ENCODE measurements around the gene SPEN.
"Not testable (repeated sequence)": the region's sequence is repeated elsewhere in the genome, so short reads cannot be mapped to it uniquely, and the experiment has no call there.

SPEN gene

GRCh38 chr1:15900662-15901279, 53.3 kb downstream of the SPEN start:
- no peak for DNase-seq (ENCODE audit: low read depth)

- DNase-seq (ENCODE audit: low read depth), result no peak
Observed at GRCh38 chr1:15902882-15903281, 55.4 kb downstream of the SPEN start.

GRCh38 chr1:15908597-15908996, 61.1 kb downstream of the SPEN start:
- DNase-seq (ENCODE audit: low read depth), result no peak

GRCh38 chr1:15911141-15911540, 63.6 kb downstream of the SPEN start:
- no peak for DNase-seq (ENCODE audit: low read depth)

- DNase-seq (ENCODE audit: low read depth), result no peak
Observed at GRCh38 chr1:15911927-15912326, 64.4 kb downstream of the SPEN start.

- not testable (repeated sequence) for DNase-seq (ENCODE audit: low read depth)
Observed at GRCh38 chr1:15913607-15914006, 66.1 kb downstream of the SPEN start.

- no peak for DNase-seq (ENCODE audit: low read depth)
Observed at GRCh38 chr1:15915991-15916390, 68.5 kb downstream of the SPEN start.

- no peak for DNase-seq (ENCODE audit: low read depth)
Observed at GRCh38 chr1:15916417-15916816, 68.9 kb downstream of the SPEN start.

- DNase-seq (ENCODE audit: low read depth), result no peak
Observed at GRCh38 chr1:15916916-15917315, 69.4 kb downstream of the SPEN start.

GRCh38 chr1:15918962-15919715, 71.6 kb downstream of the SPEN start:
- no peak for DNase-seq (ENCODE audit: low read depth)

- no peak for DNase-seq (ENCODE audit: low read depth)
Observed at GRCh38 chr1:15923241-15923640, 75.7 kb downstream of the SPEN start.

GRCh38 chr1:15926448-15926847, 78.9 kb downstream of the SPEN start:
- DNase-seq (ENCODE audit: low read depth), result not testable (repeated sequence)

GRCh38 chr1:15928971-15929965, 81.8 kb downstream of the SPEN start:
- no peak for DNase-seq (ENCODE audit: low read depth)

- DNase-seq (ENCODE audit: low read depth), result no peak
Observed at GRCh38 chr1:15931401-15931800, 83.9 kb downstream of the SPEN start.

GRCh38 chr1:15931884-15932283, 84.4 kb downstream of the SPEN start:
- no peak for DNase-seq (ENCODE audit: low read depth)

GRCh38 chr1:15932612-15933011, 85.1 kb downstream of the SPEN start:
- no peak for DNase-seq (ENCODE audit: low read depth)

GRCh38 chr1:15933684-15934083, 86.2 kb downstream of the SPEN start:
- DNase-seq (ENCODE audit: low read depth), result no peak

GRCh38 chr1:15934211-15935055, 86.9 kb downstream of the SPEN start:
- DNase-seq (ENCODE audit: low read depth), result no peak

GRCh38 chr1:15935056-15935950, 87.8 kb downstream of the SPEN start:
- DNase-seq (ENCODE audit: low read depth), result no peak

GRCh38 chr1:15936025-15936424, 88.5 kb downstream of the SPEN start:
- no peak for DNase-seq (ENCODE audit: low read depth)

GRCh38 chr1:15937146-15937545, 89.6 kb downstream of the SPEN start:
- no peak for DNase-seq (ENCODE audit: low read depth)
